H4 (cell line): ENCODE results near the gene ESPL1. TPM values are rescaled to one million over a fixed set of nuclear protein-coding genes. Genes with fewer than 3 reads are reported as not detected.

Source experiments
- DNase-seq: peaks from one replicate; pipeline ENCODE4 v3.0.0-alpha.2; 2015; ENCODE audit warnings: low spot score
- total RNA-seq: library from RNA; depleted of rRNA; stranded (reverse); fragments of >200 nt; shearing (Covaris generic); gene quantifications from 2 replicates; pipeline ENCODE4 v1.2.3, GENCODE V29; 2014; rRNA removed

ESPL1 gene
- total RNA-seq, 1 experiment from 2014 or later: 7.8 TPM

DNA sequence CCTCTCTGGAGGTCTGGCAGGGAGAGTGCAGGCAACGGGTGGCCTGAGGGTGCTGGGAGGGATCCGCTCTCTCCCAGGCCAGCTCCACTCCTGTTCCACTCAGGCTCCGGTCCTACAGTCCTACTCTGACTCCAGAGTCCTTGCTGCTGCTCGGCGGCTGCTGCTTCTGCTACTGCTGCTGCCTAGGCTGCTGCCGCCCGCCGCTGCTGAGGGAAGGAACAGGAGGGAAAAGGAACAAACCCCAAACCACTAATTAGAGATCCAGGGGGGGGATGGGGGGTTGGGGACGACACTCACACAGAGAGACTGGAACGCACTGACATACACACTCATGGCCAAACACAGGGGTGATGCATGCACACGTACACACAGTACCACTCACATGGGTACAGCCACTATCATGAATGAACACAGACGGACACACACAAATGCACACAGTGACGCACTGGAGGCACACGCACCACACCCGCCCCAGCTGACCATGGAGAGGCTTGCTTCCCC lies 68.1 kb downstream of the ESPL1 start, which contains the start of gene SP7:
Gene SP7 (minus strand): TSS at position 174 of the 501 bp plus-strand sequence. CDS start 708 bp downstream, outside the sequence.
- no peak for DNase-seq

DNA sequence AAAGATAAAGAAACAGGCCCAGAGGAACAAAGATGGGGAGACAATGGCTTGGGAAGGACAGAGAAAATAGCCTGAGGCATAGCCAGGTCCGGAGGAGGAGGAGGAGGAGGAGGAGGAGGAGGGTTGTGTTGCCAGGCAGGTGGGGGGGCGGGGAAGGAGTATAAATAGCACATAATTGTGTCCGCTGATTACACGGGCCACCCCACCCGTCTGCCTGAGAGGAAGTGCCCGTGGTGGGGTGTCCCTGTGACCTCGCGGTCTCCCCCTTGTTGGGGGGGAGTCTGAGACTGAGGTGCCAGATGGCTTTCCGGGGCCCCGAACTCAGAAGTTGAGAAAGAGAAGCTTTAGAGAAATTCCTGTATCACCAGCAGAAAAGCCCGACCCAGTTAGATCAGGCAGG lies 69.9 kb downstream of the ESPL1 start:
- no peak for DNase-seq

DNA sequence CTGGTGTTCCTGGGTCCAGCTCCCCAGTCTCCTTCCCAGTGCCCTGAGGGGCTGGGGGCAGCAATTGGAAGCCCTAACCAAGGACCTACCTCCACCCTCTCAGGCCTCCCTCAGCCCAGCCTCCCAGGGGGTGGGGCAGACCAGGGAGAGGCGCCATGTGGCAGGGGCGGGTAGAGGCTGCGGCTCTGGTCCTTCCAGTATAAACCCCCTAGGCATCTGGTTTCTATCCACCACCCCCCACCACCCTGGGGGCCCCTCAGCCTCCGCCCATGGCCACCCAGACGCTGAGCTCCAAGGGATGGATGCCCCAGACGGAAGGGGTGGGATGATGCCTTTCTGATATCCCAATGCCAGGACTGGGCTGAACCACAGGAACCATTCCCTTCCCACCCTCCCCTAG lies 70.8 kb downstream of the ESPL1 start:
- DNase-seq: no peak

DNA sequence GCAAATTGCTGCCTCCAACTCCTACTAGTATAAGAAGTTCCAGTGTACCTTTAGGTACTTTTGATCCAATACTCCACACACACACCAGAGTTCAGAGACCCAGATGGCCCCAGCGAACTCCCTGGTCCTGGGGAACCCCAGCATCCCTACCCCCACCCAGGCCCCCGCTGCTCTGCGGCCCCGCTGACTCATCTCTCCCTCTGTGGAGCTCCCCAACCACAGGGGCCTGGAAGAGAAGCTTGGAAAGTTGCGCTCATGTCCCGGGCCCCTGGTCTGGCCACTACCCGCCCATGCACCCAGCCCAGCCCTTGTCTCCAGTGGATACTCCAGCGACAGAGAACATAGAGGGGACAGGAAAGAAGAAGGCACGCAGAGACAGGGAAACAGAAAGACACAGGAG lies 72.3 kb downstream of the ESPL1 start:
- DNase-seq: no peak

Other genes with a start within 250 kb of the ESPL1 start
- 18.3 and 20.2 TPM in 2 replicates for gene TNS2, start 218.2 kb upstream of the ESPL1 start, total RNA-seq
- gene SPRYD3, start 188.9 kb upstream of the ESPL1 start, total RNA-seq: 5.5 and 5.6 TPM in 2 replicates
- gene IGFBP6, start 170.6 kb upstream of the ESPL1 start, total RNA-seq: 265 and 375 TPM in 2 replicates
- 0.06 TPM in 1 of 2 replicates, not detected in the other for gene SOAT2, start 164.8 kb upstream of the ESPL1 start, total RNA-seq
- 4.7 and 6.3 TPM in 2 replicates for gene ZNF740, start 87.6 kb upstream of the ESPL1 start, total RNA-seq
- gene CSAD, start 87.4 kb upstream of the ESPL1 start, total RNA-seq: 0.66 and 2.8 TPM in 2 replicates
- 0.39 and 1.2 TPM in 2 replicates for gene ITGB7, start 61.0 kb upstream of the ESPL1 start, total RNA-seq
- gene RARG, start 36.1 kb upstream of the ESPL1 start, total RNA-seq: 20.0 and 24.2 TPM in 2 replicates
- 462 and 537 TPM in 2 replicates for gene PFDN5, start 27.2 kb downstream of the ESPL1 start, total RNA-seq
- gene MYG1, start 31.4 kb downstream of the ESPL1 start, total RNA-seq: 80.2 and 82.8 TPM in 2 replicates
- gene AAAS, start 53.3 kb downstream of the ESPL1 start, total RNA-seq: 57.0 and 74.6 TPM in 2 replicates
- not detected in 2 replicates for gene SP7, start 68.1 kb downstream of the ESPL1 start, total RNA-seq
- gene SP1, start 111.9 kb downstream of the ESPL1 start, total RNA-seq: 26.9 and 33.4 TPM in 2 replicates
- gene AMHR2, start 155.6 kb downstream of the ESPL1 start, total RNA-seq: not detected in 2 replicates
- 59.6 and 110 TPM in 2 replicates for gene PRR13, start 173.4 kb downstream of the ESPL1 start, total RNA-seq
- gene PCBP2, start 183.8 kb downstream of the ESPL1 start, total RNA-seq: 187 and 206 TPM in 2 replicates
- gene MAP3K12, start 231.2 kb downstream of the ESPL1 start, total RNA-seq: 9.1 and 14.3 TPM in 2 replicates
- 46.4 and 47.0 TPM in 2 replicates for gene TARBP2, start 233.0 kb downstream of the ESPL1 start, total RNA-seq
- gene NPFF, start 239.2 kb downstream of the ESPL1 start, total RNA-seq: not detected in 2 replicates